H9 (cell line): ENCODE data around the gene TNFRSF17. TPM values are rescaled to one million over a fixed set of nuclear protein-coding genes. Genes with fewer than 3 reads are reported as not detected.

ENCODE experiments used
- DNase-seq: peaks from one replicate; pipeline ENCODE4 v3.0.0-alpha.2; 2017
- H2AFZ ChIP-seq: one replicate; pipeline ENCODE4 v1.6.1; 2013; ENCODE audit warnings: mild to moderate bottlenecking, low read length, control low read depth, moderate library complexity
- H2AK5ac ChIP-seq: 2 replicates; pipeline ENCODE4 v1.6.1; 2013; ENCODE audit warnings: low read length, control low read depth, mixed read lengths; ENCODE audit not compliant: insufficient read length
- H2BK120ac ChIP-seq: one replicate; pipeline ENCODE4 v1.6.1; 2013; ENCODE audit warnings: low read depth, mild to moderate bottlenecking, low read length, control low read depth, inconsistent platforms; ENCODE audit not compliant: poor library complexity, severe bottlenecking
- H2BK12ac ChIP-seq: 2 replicates; pipeline ENCODE4 v1.6.1; 2013; ENCODE audit warnings: low read length, control low read depth, mixed read lengths, low read depth; ENCODE audit not compliant: insufficient read length
- H2BK15ac ChIP-seq: 2 replicates; pipeline ENCODE4 v1.6.1; 2013; ENCODE audit warnings: low read depth, low read length, control low read depth
- H2BK20ac ChIP-seq: one replicate; pipeline ENCODE4 v1.6.1; 2013; ENCODE audit warnings: low read depth, mild to moderate bottlenecking, low read length, control low read depth, inconsistent platforms; ENCODE audit not compliant: poor library complexity, severe bottlenecking
- H2BK5ac ChIP-seq: 2 replicates; pipeline ENCODE4 v1.6.1; 2013; ENCODE audit warnings: low read length, control low read depth, mixed read lengths; ENCODE audit not compliant: insufficient read length
- H3K14ac ChIP-seq: 2 replicates; pipeline ENCODE4 v1.6.1; 2013; ENCODE audit warnings: low read length, control low read depth; ENCODE audit not compliant: insufficient read depth
- H3K18ac ChIP-seq: 2 replicates; pipeline ENCODE4 v1.6.1; 2013; ENCODE audit warnings: low read depth, mild to moderate bottlenecking, mixed read lengths, low read length, control low read depth; ENCODE audit not compliant: insufficient read length
- H3K23ac ChIP-seq: 2 replicates; pipeline ENCODE4 v1.6.1; 2013; ENCODE audit warnings: low read length, control low read depth, mixed read lengths, low read depth; ENCODE audit not compliant: insufficient read length
- H3K23me2 ChIP-seq: 2 replicates; pipeline ENCODE4 v1.6.1; 2013; ENCODE audit warnings: low read depth, mild to moderate bottlenecking, mixed read lengths, low read length, control low read depth; ENCODE audit not compliant: insufficient read length, poor library complexity, severe bottlenecking
- H3K27ac ChIP-seq: 2 replicates; pipeline ENCODE4 v1.5.1; 2013; ENCODE audit warnings: low read length, control low read depth, mixed read lengths, low read depth; ENCODE audit not compliant: insufficient read length
- H3K27me3 ChIP-seq: 2 replicates; pipeline ENCODE4 v1.6.1; 2013; ENCODE audit warnings: low read length, control low read depth, inconsistent platforms; ENCODE audit not compliant: insufficient read depth
- H3K4ac ChIP-seq: 2 replicates; pipeline ENCODE4 v1.6.1; 2013; ENCODE audit warnings: low read depth, mild to moderate bottlenecking, control low read depth, inconsistent platforms, low read length, moderate library complexity
- H3K4me1 ChIP-seq: 2 replicates; pipeline ENCODE4 v1.6.1; 2013; ENCODE audit warnings: low read length, control low read depth, inconsistent platforms; ENCODE audit not compliant: insufficient read depth
- H3K4me2 ChIP-seq: 2 replicates; pipeline ENCODE4 v1.6.1; 2013; ENCODE audit warnings: low read length, control low read depth, mixed read lengths; ENCODE audit not compliant: insufficient read length, insufficient read depth
- H3K56ac ChIP-seq: 2 replicates; pipeline ENCODE4 v1.6.1; 2013; ENCODE audit warnings: low read depth, mild to moderate bottlenecking, mixed read lengths, low read length, control low read depth; ENCODE audit not compliant: insufficient read length
- H3K79me1 ChIP-seq: 2 replicates; pipeline ENCODE4 v1.6.1; 2013; ENCODE audit warnings: low read depth, mild to moderate bottlenecking, moderate library complexity, low read length, control low read depth, inconsistent platforms; ENCODE audit not compliant: insufficient read depth, poor library complexity, severe bottlenecking
- H3K79me2 ChIP-seq: 2 replicates; pipeline ENCODE4 v1.6.1; 2013; ENCODE audit warnings: low read length, control low read depth, inconsistent platforms; ENCODE audit not compliant: insufficient read depth
- H3K9ac ChIP-seq: 2 replicates; pipeline ENCODE4 v1.6.1; 2013; ENCODE audit warnings: low read length, control low read depth, mixed read lengths; ENCODE audit not compliant: insufficient read length; ENCODE audit errors: extremely low read depth
- H3K9me3 ChIP-seq: one replicate; pipeline ENCODE4 v1.6.1; 2013; ENCODE audit warnings: low read depth, low read length, inconsistent platforms; ENCODE audit not compliant: control insufficient read depth
- H3T11ph ChIP-seq: one replicate; pipeline ENCODE4 v1.6.1; 2013; ENCODE audit warnings: mild to moderate bottlenecking, low read length, control low read depth, inconsistent platforms
- H4K20me1 ChIP-seq: one replicate; pipeline ENCODE4 v1.6.1; 2013; ENCODE audit not compliant: control insufficient read depth, insufficient read length, insufficient read depth
- H4K5ac ChIP-seq: 2 replicates; pipeline ENCODE4 v1.6.1; 2013; ENCODE audit warnings: low read depth, mild to moderate bottlenecking, mixed read lengths, low read length, control low read depth; ENCODE audit not compliant: insufficient read length
- H4K8ac ChIP-seq: replicated peaks from 2 replicates; pipeline ENCODE4 v1.6.1; 2013; ENCODE audit warnings: low read length, control low read depth, mixed read lengths, low read depth; ENCODE audit not compliant: insufficient read length
- H4K91ac ChIP-seq: 2 replicates; pipeline ENCODE4 v1.6.1; 2013; ENCODE audit warnings: low read depth, mild to moderate bottlenecking, moderate library complexity, mixed read lengths, low read length, control low read depth; ENCODE audit not compliant: insufficient read length
- H3K27ac Mint-ChIP-seq, 3 experiments: 2 replicates in 2 of 3; 3 replicates in 1 of 3; pipeline ENCODE4 v1.8.0; 2020 to 2021; ENCODE audit warnings: mixed read lengths in 3 of 3, mild to moderate bottlenecking in 1 of 3, moderate library complexity in 1 of 3
- H3K27me3 Mint-ChIP-seq: 2 replicates; pipeline ENCODE4 v1.8.0; 2021; ENCODE audit warnings: low read depth, mild to moderate bottlenecking, moderate library complexity, mixed read lengths
- H3K36me3 Mint-ChIP-seq, 3 experiments: 2 replicates in 2 of 3; 3 replicates in 1 of 3; pipeline ENCODE4 v1.8.0; 2020 to 2021; ENCODE audit warnings: low read depth in 3 of 3, mixed read lengths in 3 of 3; ENCODE audit not compliant: insufficient read depth in 1 of 3
- H3K4me1 Mint-ChIP-seq, 2 experiments: 2 replicates each; pipeline ENCODE4 v1.8.0; 2020; ENCODE audit warnings: mixed read lengths in 2 of 2
- H3K4me3 Mint-ChIP-seq, 2 experiments: 2 replicates in 1 of 2; 3 replicates in 1 of 2; pipeline ENCODE4 v1.8.0; 2020 to 2021; ENCODE audit warnings: mild to moderate bottlenecking in 2 of 2, mixed read lengths in 2 of 2, moderate library complexity in 1 of 2
- H3K9me3 Mint-ChIP-seq, 2 experiments: 2 replicates in 1 of 2; 3 replicates in 1 of 2; pipeline ENCODE4 v1.8.0; 2020; ENCODE audit warnings: mild to moderate bottlenecking in 2 of 2, mixed read lengths in 2 of 2, moderate library complexity in 1 of 2
- CTCF ChIP-seq: fragments of 200-600 bp; sonication (generic); conservative IDR thresholded peaks from 3 replicates; pipeline ENCODE4 v1.8.0; 2021; ENCODE audit warnings: antibody characterized with exemption, mild to moderate bottlenecking
- WGBS: extraction: QIAGEN DNeasy Blood & Tissue Kit; methylation state at CpG from one replicate; pipeline ENCODE4 v1.1.7; 2013; ENCODE audit warnings: missing lambda C conversion rate, low lambda C conversion rate, mixed read lengths; ENCODE audit not compliant: insufficient read length; ENCODE audit errors: extremely low coverage; 5-methylcytosine and 5-hydroxymethylcytosine counted together
- total RNA-seq: library from RNA; stranded (reverse); gene quantifications from 2 replicates; pipeline ENCODE4 v1.2.1, GENCODE V29; 2021

Gene TNFRSF17
- total RNA-seq, 1 experiment from 2014 or later, result not detected

GRCh38 chr16:11978080-11978479, 13.1 kb downstream of the TNFRSF17 start:
- no peak overlapping the region for H3K4me2 ChIP-seq
- H2AFZ ChIP-seq, result no peak overlapping the region

More at GRCh38 chr16:11978080-11978479, 13.1 kb downstream of the TNFRSF17 start:
- Histone ChIP-seq H3K18ac (no peak overlapping the region), H3K27me3 (no peaks in the 10 kb centered on the region), H3K23ac (no peak overlapping the region), H3K4me1 (peaks cover 3% of the 10 kb centered on the region; the same call in 1 of the 2 replicates), H3K27ac (no peak overlapping the region), H2BK12ac (no peak overlapping the region), H3K23me2 (peaks cover 5% of the 10 kb centered on the region), H3K56ac (no peak overlapping the region), H4K5ac (no peak overlapping the region), H4K8ac (no peak overlapping the region), H3K79me1 (no peaks in the 10 kb centered on the region), H2AK5ac (no peak overlapping the region), H3K14ac (no peak overlapping the region), H3K9me3 (no peaks in the 10 kb centered on the region), H4K91ac (no peak overlapping the region), H3K79me2 (no peaks in the 10 kb centered on the region; the same call in 1 of the 2 replicates), H3K9ac (no peak overlapping the region), H2BK5ac (no peak overlapping the region), H3K4ac (no peak overlapping the region), H4K20me1 (no peaks in the 10 kb centered on the region), H3T11ph (no peak overlapping the region), H2BK15ac (no peak overlapping the region), H2BK120ac (no peak overlapping the region), H2BK20ac (no peak overlapping the region)
- Mint-ChIP-seq H3K9me3 (peaks cover 2 to 5% of the 10 kb centered on the region in 2 experiments; a peak in 2 of 5 replicates), H3K4me3 (peak overlapping the region; percentile 97 to 99), H3K36me3 (peaks cover 0 to 10% (median 10%) of the 10 kb centered on the region in 3 experiments; a peak in 3 of 7 replicates), H3K4me1 (peaks cover 20% of the 10 kb centered on the region in 2 experiments), H3K27me3 (no peaks in the 10 kb centered on the region; the same call in 1 of the 2 replicates), H3K27ac (no peak overlapping the region)
- DNase-seq, result no peak
- no peak for TF ChIP-seq CTCF
- no CpG with 5 or more reads among the region's 2 CpGs for WGBS
